HG02642 (cell line): Measurements from ENCODE around the gene NBR1.
"Not testable (repeated sequence)": the region's sequence is repeated elsewhere in the genome, so short reads cannot be mapped to it uniquely, and the experiment has no call there.

ENCODE experiments used
- ATAC-seq: cut with Tn5 transposase; IDR thresholded peaks from one replicate; pipeline ENCODE4 v1.9.1; 2021; ENCODE audit warnings: mild to moderate bottlenecking; ENCODE audit not compliant: unreplicated experiment, poor library complexity

NBR1 gene, protein sequence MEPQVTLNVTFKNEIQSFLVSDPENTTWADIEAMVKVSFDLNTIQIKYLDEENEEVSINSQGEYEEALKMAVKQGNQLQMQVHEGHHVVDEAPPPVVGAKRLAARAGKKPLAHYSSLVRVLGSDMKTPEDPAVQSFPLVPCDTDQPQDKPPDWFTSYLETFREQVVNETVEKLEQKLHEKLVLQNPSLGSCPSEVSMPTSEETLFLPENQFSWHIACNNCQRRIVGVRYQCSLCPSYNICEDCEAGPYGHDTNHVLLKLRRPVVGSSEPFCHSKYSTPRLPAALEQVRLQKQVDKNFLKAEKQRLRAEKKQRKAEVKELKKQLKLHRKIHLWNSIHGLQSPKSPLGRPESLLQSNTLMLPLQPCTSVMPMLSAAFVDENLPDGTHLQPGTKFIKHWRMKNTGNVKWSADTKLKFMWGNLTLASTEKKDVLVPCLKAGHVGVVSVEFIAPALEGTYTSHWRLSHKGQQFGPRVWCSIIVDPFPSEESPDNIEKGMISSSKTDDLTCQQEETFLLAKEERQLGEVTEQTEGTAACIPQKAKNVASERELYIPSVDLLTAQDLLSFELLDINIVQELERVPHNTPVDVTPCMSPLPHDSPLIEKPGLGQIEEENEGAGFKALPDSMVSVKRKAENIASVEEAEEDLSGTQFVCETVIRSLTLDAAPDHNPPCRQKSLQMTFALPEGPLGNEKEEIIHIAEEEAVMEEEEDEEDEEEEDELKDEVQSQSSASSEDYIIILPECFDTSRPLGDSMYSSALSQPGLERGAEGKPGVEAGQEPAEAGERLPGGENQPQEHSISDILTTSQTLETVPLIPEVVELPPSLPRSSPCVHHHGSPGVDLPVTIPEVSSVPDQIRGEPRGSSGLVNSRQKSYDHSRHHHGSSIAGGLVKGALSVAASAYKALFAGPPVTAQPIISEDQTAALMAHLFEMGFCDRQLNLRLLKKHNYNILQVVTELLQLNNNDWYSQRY

GRCh38 chr17:43170766-43171585 is at the start of gene NBR1:
NBR1 (plus strand) TSS chr17:43171214; CDS start chr17:43175800, 4,586 bp downstream.
- ATAC-seq = peak; percentile 79

- ATAC-seq = peak; percentile 94
Measured at GRCh38 chr17:43125133-43125966, 45.7 kb upstream of the NBR1 start, which contains the start of gene BRCA1. BRCA1 (minus strand) TSS chr17:43125364; CDS start chr17:43124096, 1,268 bp downstream.

GRCh38 chr17:43125967-43126910 is 44.8 kb upstream of the NBR1 start:
- no peak for ATAC-seq

- no peak for ATAC-seq
Measured at GRCh38 chr17:43126911-43127290, 44.1 kb upstream of the NBR1 start.

GRCh38 chr17:43127333-43127876 is 43.6 kb upstream of the NBR1 start:
- not testable (repeated sequence) for ATAC-seq

- no peak for ATAC-seq
Measured at GRCh38 chr17:43129671-43130010, 41.4 kb upstream of the NBR1 start.

GRCh38 chr17:43132117-43132516 is 38.9 kb upstream of the NBR1 start:
- ATAC-seq = no peak

DNA sequence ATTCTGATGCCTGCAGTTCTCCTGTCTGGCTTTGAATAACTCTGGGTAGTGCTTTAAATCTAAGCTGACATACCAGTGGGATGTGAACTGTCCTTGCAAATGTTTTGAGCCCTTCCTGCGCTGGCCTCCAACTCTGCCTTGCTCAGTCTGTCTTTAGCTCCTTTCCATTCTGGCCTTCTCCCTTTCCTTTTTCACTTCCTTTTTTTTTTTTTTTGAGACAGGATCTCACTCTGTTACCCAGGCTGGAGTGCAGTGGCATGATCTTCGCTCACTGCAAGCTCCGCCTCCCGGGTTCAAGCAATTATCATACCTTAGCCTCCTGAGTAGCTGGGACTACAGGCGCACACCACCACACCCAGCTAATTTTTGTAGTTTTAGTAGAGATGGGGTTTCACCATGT is 37.6 kb upstream of the NBR1 start:
- not testable (repeated sequence) for ATAC-seq

GRCh38 chr17:43134774-43135453 is 36.1 kb upstream of the NBR1 start:
- no peak for ATAC-seq

DNA sequence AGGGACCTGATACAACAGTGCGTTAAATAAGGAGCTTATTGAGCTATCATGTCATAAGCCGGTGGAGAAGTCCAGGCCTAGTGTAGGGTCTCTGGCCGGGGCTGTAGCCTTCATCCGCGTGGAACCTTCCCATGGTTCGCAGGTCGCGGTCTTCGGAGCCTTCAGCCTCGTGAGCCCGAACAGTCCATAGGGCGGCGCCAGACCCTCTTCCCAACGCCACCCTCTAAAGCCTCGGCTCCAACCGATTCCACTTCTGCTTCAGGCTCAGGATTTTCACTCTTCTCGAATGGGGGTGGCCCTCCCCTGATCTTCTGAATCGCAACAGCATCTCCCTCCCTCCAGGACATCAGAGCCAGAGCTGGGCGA is 35.6 kb upstream of the NBR1 start:
- no peak for ATAC-seq

GRCh38 chr17:43136574-43136973 is 34.4 kb upstream of the NBR1 start:
- not testable (repeated sequence) for ATAC-seq

DNA sequence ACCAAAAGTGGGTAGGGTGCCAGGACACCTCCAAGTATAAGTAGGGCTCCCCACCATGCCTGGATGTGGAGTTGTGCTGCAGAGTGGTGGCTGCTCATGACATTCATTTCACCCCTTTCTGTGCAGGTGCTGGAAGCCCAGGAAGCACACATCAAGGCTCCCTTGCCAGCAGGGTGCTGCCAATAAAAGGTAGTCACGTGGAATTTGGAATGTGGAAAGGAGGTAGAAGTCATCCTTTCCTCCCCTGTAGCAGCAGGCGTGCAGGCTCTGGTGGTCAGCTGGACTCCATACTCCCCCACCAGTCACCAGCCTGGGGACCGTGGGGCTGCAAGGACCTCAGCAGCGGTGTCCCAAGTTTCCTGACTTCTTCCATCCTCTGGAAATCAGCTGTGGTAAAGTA is 32.5 kb upstream of the NBR1 start:
- not testable (repeated sequence) for ATAC-seq

DNA sequence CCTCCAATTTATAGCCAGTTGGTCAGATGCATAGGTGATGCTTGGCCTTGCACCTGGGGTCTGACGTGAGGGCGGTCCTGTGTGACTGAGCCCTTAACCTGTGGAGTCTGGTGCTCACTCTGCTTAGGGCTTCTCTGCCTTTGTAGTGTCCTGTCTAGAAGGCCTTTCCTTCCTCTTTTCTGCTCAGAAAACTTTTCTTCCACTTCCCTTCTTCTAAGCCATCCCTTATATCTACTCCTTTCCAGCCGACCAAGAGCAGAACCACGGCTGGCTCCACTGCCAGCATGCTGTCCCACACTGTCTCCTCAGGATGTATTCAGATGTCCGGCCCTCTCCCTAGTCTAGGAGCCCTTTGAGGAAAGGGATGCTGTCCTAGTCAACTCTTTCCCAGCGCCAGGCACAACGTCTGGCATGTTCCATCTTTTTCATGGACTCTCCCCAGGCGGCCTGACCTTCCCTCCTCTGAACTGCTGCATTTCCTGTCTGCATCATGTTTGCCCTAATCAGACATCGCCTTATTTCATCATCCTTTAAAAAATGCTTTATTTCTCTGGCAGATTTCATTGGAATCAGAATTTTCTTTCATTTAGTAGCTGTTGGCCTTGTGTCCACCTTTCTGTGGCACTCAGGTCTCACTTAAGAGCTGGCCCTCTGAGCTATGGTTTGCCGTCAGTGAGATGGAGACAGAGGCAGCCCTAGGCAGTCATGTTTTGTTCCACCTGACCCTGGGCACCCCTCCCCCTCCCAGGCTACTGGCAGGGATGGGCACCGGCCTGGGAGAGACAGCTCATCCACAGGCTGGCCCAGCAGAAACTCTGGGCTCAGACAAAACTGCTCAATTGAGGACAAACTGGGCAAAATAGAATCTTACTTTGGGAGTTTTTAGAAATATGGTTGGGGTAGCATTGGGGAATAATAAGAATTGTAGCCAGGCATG is 30.4 kb upstream of the NBR1 start:
- no peak for ATAC-seq

- no peak for ATAC-seq
Measured at GRCh38 chr17:43142153-43142552, 28.9 kb upstream of the NBR1 start.

- ATAC-seq = no peak
Measured at GRCh38 chr17:43143201-43143600, 27.8 kb upstream of the NBR1 start.

GRCh38 chr17:43146649-43147048 is 24.4 kb upstream of the NBR1 start:
- no peak for ATAC-seq
